NCI-H774 (cell line): ENCODE data around the gene HOXC13.

Experiments used
- DNase-seq: peaks from one replicate; lab custom pipeline; 2025; lab: John Stamatoyannopoulos, UW

The HOXC13 gene

GRCh38 chr12:53939141-53940108, 794 bp downstream of the HOXC13 start:
- no peak for DNase-seq

GRCh38 chr12:53940443-53941014, 1.9 kb downstream of the HOXC13 start:
- no peak for DNase-seq

GRCh38 chr12:53941187-53941586, 2.6 kb downstream of the HOXC13 start:
- DNase-seq = no peak

GRCh38 chr12:53941750-53942149, 3.1 kb downstream of the HOXC13 start:
- no peak for DNase-seq

- DNase-seq = no peak
These were observed 3.9 kb downstream of the HOXC13 start for GRCh38 chr12:53942467-53942997.

GRCh38 chr12:53944209-53944608, 5.6 kb downstream of the HOXC13 start:
- DNase-seq = no peak

- DNase-seq = no peak
These were observed 6.5 kb downstream of the HOXC13 start for GRCh38 chr12:53944907-53945847.

GRCh38 chr12:53947743-53948142, 9.1 kb downstream of the HOXC13 start:
- DNase-seq = no peak

GRCh38 chr12:53948650-53949593, 10.3 kb downstream of the HOXC13 start:
- DNase-seq = no peak

- peak; percentile 52 for DNase-seq
These were observed 11.2 kb downstream of the HOXC13 start for GRCh38 chr12:53949631-53950436.

- DNase-seq = no peak
These were observed 11.8 kb downstream of the HOXC13 start for GRCh38 chr12:53950437-53950773.

- no peak for DNase-seq
These were observed 12.4 kb downstream of the HOXC13 start for GRCh38 chr12:53950789-53951576.

- DNase-seq = no peak
These were observed 13.1 kb downstream of the HOXC13 start for GRCh38 chr12:53951577-53952334.

- DNase-seq = no peak
These were observed 13.7 kb downstream of the HOXC13 start for GRCh38 chr12:53952335-53952694.

- DNase-seq = no peak
These were observed 14.5 kb downstream of the HOXC13 start for GRCh38 chr12:53952871-53953734.

- no peak for DNase-seq
These were observed 15.4 kb downstream of the HOXC13 start for GRCh38 chr12:53953831-53954693.

GRCh38 chr12:53954694-53955035, 16.0 kb downstream of the HOXC13 start, which contains the start of gene HOXC12:
Gene HOXC12 (plus strand): TSS chr12:53954903. CDS start chr12:53954930, 27 bp downstream.
- no peak for DNase-seq
